ENCODE data around the gene PLEKHG5.

DNA sequence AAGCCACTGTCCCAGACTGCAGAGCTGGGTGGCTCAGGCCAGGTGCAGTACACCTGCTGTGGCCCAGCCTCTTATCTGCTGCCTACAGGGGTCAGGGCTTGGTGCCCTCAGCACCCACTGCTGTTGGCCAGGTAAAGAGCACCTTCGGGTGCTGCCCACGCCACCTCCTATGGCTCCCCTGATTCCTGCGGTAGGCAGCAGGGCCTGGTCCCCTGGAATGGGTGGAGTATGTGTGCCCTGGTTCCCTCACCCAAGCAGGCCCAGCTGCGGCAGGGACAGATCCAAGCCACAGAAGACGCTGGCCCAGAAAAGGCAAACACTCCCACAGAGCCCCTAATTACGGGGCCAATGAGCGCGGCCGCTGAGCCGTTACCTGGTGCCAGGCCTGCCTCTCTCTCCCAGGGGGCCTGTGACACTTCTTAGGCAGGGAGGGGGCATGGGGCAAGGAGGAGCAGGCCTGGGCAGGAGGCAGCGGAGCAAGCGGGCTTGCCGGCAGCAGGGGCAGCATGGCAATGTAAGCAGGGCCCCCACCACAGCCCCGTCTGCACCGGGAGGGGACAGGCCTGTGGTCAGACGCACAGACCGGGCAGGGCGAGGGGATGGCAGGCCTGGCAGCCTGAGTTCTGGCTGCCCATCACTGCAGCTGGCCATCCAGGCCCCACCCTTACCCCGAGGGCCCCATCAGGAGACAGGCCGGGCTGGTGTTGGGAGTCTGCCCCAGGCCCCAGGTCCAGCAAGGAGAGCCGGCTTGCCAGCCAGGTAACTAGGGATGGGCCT, 47.9 kb downstream of the PLEKHG5 start:
- TF ChIP-seq, protein P1, sequence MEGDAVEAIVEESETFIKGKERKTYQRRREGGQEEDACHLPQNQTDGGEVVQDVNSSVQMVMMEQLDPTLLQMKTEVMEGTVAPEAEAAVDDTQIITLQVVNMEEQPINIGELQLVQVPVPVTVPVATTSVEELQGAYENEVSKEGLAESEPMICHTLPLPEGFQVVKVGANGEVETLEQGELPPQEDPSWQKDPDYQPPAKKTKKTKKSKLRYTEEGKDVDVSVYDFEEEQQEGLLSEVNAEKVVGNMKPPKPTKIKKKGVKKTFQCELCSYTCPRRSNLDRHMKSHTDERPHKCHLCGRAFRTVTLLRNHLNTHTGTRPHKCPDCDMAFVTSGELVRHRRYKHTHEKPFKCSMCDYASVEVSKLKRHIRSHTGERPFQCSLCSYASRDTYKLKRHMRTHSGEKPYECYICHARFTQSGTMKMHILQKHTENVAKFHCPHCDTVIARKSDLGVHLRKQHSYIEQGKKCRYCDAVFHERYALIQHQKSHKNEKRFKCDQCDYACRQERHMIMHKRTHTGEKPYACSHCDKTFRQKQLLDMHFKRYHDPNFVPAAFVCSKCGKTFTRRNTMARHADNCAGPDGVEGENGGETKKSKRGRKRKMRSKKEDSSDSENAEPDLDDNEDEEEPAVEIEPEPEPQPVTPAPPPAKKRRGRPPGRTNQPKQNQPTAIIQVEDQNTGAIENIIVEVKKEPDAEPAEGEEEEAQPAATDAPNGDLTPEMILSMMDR (IDR thresholded peaks at IDR 0.05), result no peak
- TF ChIP-seq EP300 (IDR thresholded peaks at IDR 0.05; ENCODE audit: low read depth), result no peak

Measured in transverse colon (tissue), 3 donors.